IgD-negative memory B cell (primary cell): ENCODE results near the gene GGT6. TPM values are rescaled to one million over a fixed set of nuclear protein-coding genes. Genes with fewer than 3 reads are reported as not detected.

ENCODE experiments used
- H3K27ac Mint-ChIP-seq, 3 donors: one replicate each; pipeline ENCODE4 v1.8.0; 2020 to 2022; ENCODE audit warnings: mild to moderate bottlenecking in 3 of 3, mixed read lengths in 3 of 3, moderate library complexity in 1 of 3
- H3K27me3 Mint-ChIP-seq: one replicate; pipeline ENCODE4 v1.8.0; 2021; ENCODE audit warnings: mixed read lengths
- H3K36me3 Mint-ChIP-seq: one replicate; pipeline ENCODE4 v1.8.0; 2020; ENCODE audit warnings: mild to moderate bottlenecking, mixed read lengths
- H3K4me1 Mint-ChIP-seq, 3 donors: one replicate each; pipeline ENCODE4 v1.8.0; 2020 to 2022; ENCODE audit warnings: mixed read lengths in 3 of 3, mild to moderate bottlenecking in 1 of 3
- H3K4me3 Mint-ChIP-seq, 4 donors: one replicate each; pipeline ENCODE4 v1.8.0; 2020 to 2022; ENCODE audit warnings: mild to moderate bottlenecking in 4 of 4, mixed read lengths in 4 of 4, moderate library complexity in 3 of 4
- H3K9me3 Mint-ChIP-seq, 3 donors: one replicate each; pipeline ENCODE4 v1.8.0; 2020 to 2021; ENCODE audit warnings: mixed read lengths in 3 of 3, mild to moderate bottlenecking in 1 of 3
- polyA plus RNA-seq: library from polyadenylated mRNA; unstranded; fragments of 300-500 nt; fragmentation: Illumina TruSeq; gene quantifications from one replicate; pipeline ENCODE4 v1.2.3, GENCODE V29; 2021

GGT6 gene
- polyA plus RNA-seq, 1 donor from 2014 or later, result not detected

GRCh38 chr17:4544951-4545216 lies 15.5 kb downstream of the GGT6 start:
- Mint-ChIP-seq H3K4me1 (no peaks in the 10 kb centered on the region), H3K9me3 (no peaks in the 10 kb centered on the region), H3K27ac (no peak overlapping the region), H3K4me3 (no peak overlapping the region), H3K27me3 (no peaks in the 10 kb centered on the region), H3K36me3 (no peaks in the 10 kb centered on the region)

GRCh38 chr17:4544135-4544950 lies 16.0 kb downstream of the GGT6 start:
- H3K36me3 Mint-ChIP-seq, result no peaks in the 10 kb centered on the region
- H3K4me3 Mint-ChIP-seq, result no peak overlapping the region
- H3K4me1 Mint-ChIP-seq, result peaks cover 0 to 2% (median 0%) of the 10 kb centered on the region in 3 donors
- no peaks in the 10 kb centered on the region for H3K27me3 Mint-ChIP-seq
- H3K27ac Mint-ChIP-seq, result no peak overlapping the region
- H3K9me3 Mint-ChIP-seq, result no peaks in the 10 kb centered on the region

GRCh38 chr17:4543557-4544026 lies 16.8 kb downstream of the GGT6 start:
- no peaks in the 10 kb centered on the region for H3K27me3 Mint-ChIP-seq
- no peak overlapping the region for H3K4me3 Mint-ChIP-seq
- peaks cover 0 to 2% (median 0%) of the 10 kb centered on the region in 3 donors for H3K4me1 Mint-ChIP-seq
- H3K27ac Mint-ChIP-seq, result peak overlapping the region in 1 of 3 donors; percentile 5
- no peaks in the 10 kb centered on the region for H3K36me3 Mint-ChIP-seq
- no peaks in the 10 kb centered on the region for H3K9me3 Mint-ChIP-seq

GRCh38 chr17:4542726-4543191 lies 17.6 kb downstream of the GGT6 start:
- Mint-ChIP-seq H3K27ac (peak overlapping the region in 1 of 3 donors; percentile 53), H3K27me3 (no peaks in the 10 kb centered on the region), H3K9me3 (no peaks in the 10 kb centered on the region), H3K36me3 (no peaks in the 10 kb centered on the region), H3K4me3 (no peak overlapping the region), H3K4me1 (peaks cover 0 to 2% (median 0%) of the 10 kb centered on the region in 3 donors)

GRCh38 chr17:4542003-4542725 lies 18.2 kb downstream of the GGT6 start:
- peaks cover 0 to 2% (median 0%) of the 10 kb centered on the region in 3 donors for H3K4me1 Mint-ChIP-seq
- no peaks in the 10 kb centered on the region for H3K27me3 Mint-ChIP-seq
- H3K36me3 Mint-ChIP-seq, result no peaks in the 10 kb centered on the region

GRCh38 chr17:4541328-4542002 lies 18.9 kb downstream of the GGT6 start:
- no peak overlapping the region for H3K27ac Mint-ChIP-seq
- H3K27me3 Mint-ChIP-seq, result no peaks in the 10 kb centered on the region
- no peaks in the 10 kb centered on the region for H3K9me3 Mint-ChIP-seq

More at GRCh38 chr17:4542003-4542725, 18.2 kb downstream of the GGT6 start:
- H3K4me3 Mint-ChIP-seq, result no peak overlapping the region
- peak overlapping the region in 1 of 3 donors; percentile 53 for H3K27ac Mint-ChIP-seq
- H3K9me3 Mint-ChIP-seq, result no peaks in the 10 kb centered on the region

GRCh38 chr17:4540687-4541327 lies 19.6 kb downstream of the GGT6 start:
- Mint-ChIP-seq H3K4me1 (peaks cover 0 to 7% (median 0%) of the 10 kb centered on the region in 3 donors), H3K36me3 (no peaks in the 10 kb centered on the region), H3K27me3 (no peaks in the 10 kb centered on the region), H3K9me3 (no peaks in the 10 kb centered on the region), H3K4me3 (no peak overlapping the region), H3K27ac (no peak overlapping the region)

More at GRCh38 chr17:4541328-4542002, 18.9 kb downstream of the GGT6 start:
- H3K4me1 Mint-ChIP-seq, result peaks cover 0 to 7% (median 0%) of the 10 kb centered on the region in 3 donors
- peak overlapping the region in 1 of 4 donors; percentile 28 for H3K4me3 Mint-ChIP-seq
- no peaks in the 10 kb centered on the region for H3K36me3 Mint-ChIP-seq

- Mint-ChIP-seq H3K27me3 (no peaks in the 10 kb centered on the region), H3K9me3 (no peaks in the 10 kb centered on the region), H3K27ac (no peak overlapping the region), H3K36me3 (no peaks in the 10 kb centered on the region), H3K4me1 (peaks cover 0 to 8% (median 0%) of the 10 kb centered on the region in 3 donors), H3K4me3 (no peak overlapping the region)
These were observed 20.1 kb downstream of the GGT6 start for GRCh38 chr17:4540224-4540651.

- no peaks in the 10 kb centered on the region for H3K36me3 Mint-ChIP-seq
- no peaks in the 10 kb centered on the region for H3K9me3 Mint-ChIP-seq
- H3K4me1 Mint-ChIP-seq, result peaks cover 0 to 8% (median 0%) of the 10 kb centered on the region in 3 donors
- no peaks in the 10 kb centered on the region for H3K27me3 Mint-ChIP-seq
- no peak overlapping the region for H3K4me3 Mint-ChIP-seq
- no peak overlapping the region for H3K27ac Mint-ChIP-seq
These were observed 20.7 kb downstream of the GGT6 start for GRCh38 chr17:4539576-4540223.

GRCh38 chr17:4539025-4539424 lies 21.4 kb downstream of the GGT6 start:
- Mint-ChIP-seq H3K4me3 (peak overlapping the region in 1 of 4 donors; percentile 28), H3K27ac (no peak overlapping the region), H3K4me1 (peaks cover 0 to 8% (median 0%) of the 10 kb centered on the region in 3 donors), H3K36me3 (no peaks in the 10 kb centered on the region), H3K9me3 (no peaks in the 10 kb centered on the region), H3K27me3 (peaks cover 2% of the 10 kb centered on the region)

- peak overlapping the region in 1 of 4 donors; percentile 28 for H3K4me3 Mint-ChIP-seq
- peaks cover 2% of the 10 kb centered on the region for H3K27me3 Mint-ChIP-seq
- H3K27ac Mint-ChIP-seq, result no peak overlapping the region
- no peaks in the 10 kb centered on the region for H3K9me3 Mint-ChIP-seq
- H3K36me3 Mint-ChIP-seq, result no peaks in the 10 kb centered on the region
- H3K4me1 Mint-ChIP-seq, result peaks cover 0 to 8% (median 0%) of the 10 kb centered on the region in 3 donors
These were observed 22.0 kb downstream of the GGT6 start for GRCh38 chr17:4538236-4539002.

- Mint-ChIP-seq H3K4me3 (no peak overlapping the region), H3K27me3 (peaks cover 4% of the 10 kb centered on the region), H3K36me3 (no peaks in the 10 kb centered on the region), H3K27ac (no peak overlapping the region), H3K9me3 (no peaks in the 10 kb centered on the region), H3K4me1 (peaks cover 0 to 8% (median 0%) of the 10 kb centered on the region in 3 donors)
These were observed 22.7 kb downstream of the GGT6 start for GRCh38 chr17:4537451-4538235.
